HepG2 (cell line): ENCODE measurements around the gene PIEZO1. TPM values are rescaled to one million over a fixed set of nuclear protein-coding genes. Genes with fewer than 3 reads are reported as not detected.

Experiments
- AKAP8 ChIP-seq: sonication (generic); formaldehyde crosslinking; IDR thresholded peaks from 2 replicates; pipeline ENCODE4 v1.5.1; 2020; ENCODE audit warnings: mild to moderate bottlenecking, missing genetic modification reagents
- BATF2 ChIP-seq: sonication (generic); formaldehyde crosslinking; IDR thresholded peaks from 2 replicates; pipeline ENCODE4 v1.8.0; 2022; ENCODE audit warnings: mild to moderate bottlenecking, missing genetic modification reagents, moderate library complexity
- DRAP1 ChIP-seq: IDR thresholded peaks from 2 replicates; pipeline ENCODE4 v1.6.1; 2016; ENCODE audit warnings: missing genetic modification reagents, missing compliant biosample characterization
- E2F5 ChIP-seq: sonication (generic); formaldehyde crosslinking; conservative IDR thresholded peaks from 2 replicates; pipeline ENCODE4 v1.4.0; 2020; ENCODE audit warnings: missing genetic modification reagents
- NR1H2 ChIP-seq: sonication (generic); formaldehyde crosslinking; IDR thresholded peaks from 2 replicates; pipeline ENCODE4 v1.8.1; 2022; ENCODE audit warnings: low read depth, missing genetic modification reagents, borderline replicate concordance
- PLSCR1 ChIP-seq: sonication (generic); formaldehyde crosslinking; IDR thresholded peaks from 2 replicates; pipeline ENCODE4 v1.5.0; 2020; ENCODE audit warnings: missing genetic modification reagents, mild to moderate bottlenecking, borderline replicate concordance
- PRPF4 ChIP-seq: fragments of 200-400 bp; formaldehyde crosslinking; IDR thresholded peaks from 2 replicates; pipeline ENCODE4 v1.6.1; 2016; ENCODE audit warnings: low read length, low read depth; ENCODE audit not compliant: poor library complexity, severe bottlenecking
- RBM22 ChIP-seq: fragments of 200-400 bp; formaldehyde crosslinking; optimal IDR thresholded peaks from 2 replicates; pipeline ENCODE3; 2017; ENCODE audit warnings: mild to moderate bottlenecking, low read length, moderate library complexity
- RXRB ChIP-seq: IDR thresholded peaks from 2 replicates; pipeline ENCODE4 v1.6.1; 2016; ENCODE audit warnings: borderline replicate concordance, missing genetic modification reagents, missing compliant biosample characterization
- THAP8 ChIP-seq: sonication (generic); formaldehyde crosslinking; IDR thresholded peaks from 2 replicates; pipeline ENCODE4 v1.5.1; 2020; ENCODE audit warnings: missing genetic modification reagents, mild to moderate bottlenecking, borderline replicate concordance
- ZBTB34 ChIP-seq: sonication (generic); formaldehyde crosslinking; IDR thresholded peaks from 2 replicates; pipeline ENCODE4 v1.8.0; 2022; ENCODE audit warnings: mild to moderate bottlenecking, missing genetic modification reagents
- ZBTB49 ChIP-seq: sonication (generic); formaldehyde crosslinking; IDR thresholded peaks from 2 replicates; pipeline ENCODE4 v1.4.0; 2020; ENCODE audit warnings: missing genetic modification reagents, borderline replicate concordance
- ZNF274 ChIP-seq: sonication (generic); formaldehyde crosslinking; IDR thresholded peaks from 2 replicates; pipeline ENCODE4 v1.5.1; 2020; ENCODE audit warnings: mild to moderate bottlenecking, missing genetic modification reagents
- ZNF296 ChIP-seq: sonication (generic); formaldehyde crosslinking; conservative IDR thresholded peaks from 2 replicates; pipeline ENCODE4 v1.5.0; 2020; ENCODE audit warnings: mild to moderate bottlenecking, missing genetic modification reagents
- ZNF34 ChIP-seq: sonication (generic); formaldehyde crosslinking; IDR thresholded peaks from 2 replicates; pipeline ENCODE4 v1.4.0; 2020; ENCODE audit warnings: mild to moderate bottlenecking, missing genetic modification reagents, borderline replicate concordance
- ZNF510 ChIP-seq: sonication (generic); formaldehyde crosslinking; IDR thresholded peaks from 2 replicates; pipeline ENCODE4 v1.4.0; 2020; ENCODE audit warnings: low read depth, mild to moderate bottlenecking, missing genetic modification reagents
- ZNF564 ChIP-seq: sonication (generic); formaldehyde crosslinking; IDR thresholded peaks from 2 replicates; pipeline ENCODE4 v1.8.1; 2023; ENCODE audit warnings: mild to moderate bottlenecking, missing genetic modification reagents
- ZNF672 ChIP-seq: sonication (generic); formaldehyde crosslinking; IDR thresholded peaks from 2 replicates; pipeline ENCODE4 v1.8.1; 2022; ENCODE audit warnings: missing genetic modification reagents
- polyA plus RNA-seq, 8 experiments: library from polyadenylated mRNA; depleted of rRNA in 3 of 8; stranded (reverse) in 7 of 8; unstranded in 1 of 8; fragments of >200 nt; fragmentation: Illumina TruSeq in 4 of 8; extraction: Trizol in 4 of 8; gene quantifications; 2 replicates each; pipeline versions ENCODE4 v1.2.1 to v1.2.3, GENCODE V29; 2011 to 2016; ENCODE audit warnings: low read depth in 4 of 8, missing spikeins in 1 of 8, mixed read lengths in 1 of 8; ENCODE audit not compliant: insufficient read depth in 1 of 8
- total RNA-seq, 5 experiments: library from RNA; depleted of rRNA; stranded (reverse); fragments of >200 nt; fragmentation: Illumina TruSeq; extraction: Trizol; gene quantifications; 2 replicates each; pipeline ENCODE4 v1.2.3, GENCODE V29; 2016; ENCODE audit warnings: low read depth in 1 of 5

Gene PIEZO1
- total and polyA plus RNA-seq, 2 of the 13 experiments (the other 11 are each of a cell fraction or from before 2014, with no cell fraction given) = 67.9 to 85.0 TPM

GRCh38 chr16:88686439-88687253 lies 98.4 kb downstream of the PIEZO1 start, which contains the start of gene SNAI3 (continued):
- TF ChIP-seq BATF2 (CRISPR knock-in tag) = no peak
- no peak for TF ChIP-seq RXRB
- TF ChIP-seq ZNF296 (CRISPR knock-in tag) = no peak
- TF ChIP-seq ZBTB34 = no peak
- no peak for TF ChIP-seq RBM22
- peak; percentile 83; the same call in 1 of the 2 replicates for TF ChIP-seq AKAP8 (CRISPR knock-in tag)
- TF ChIP-seq ZNF564 = 0 out of 2 replicates have a peak, but pooled peaks have one; percentile 45
- TF ChIP-seq DRAP1 = no peak; the same call in 1 of the 2 replicates
- TF ChIP-seq PLSCR1 (CRISPR knock-in tag) = 0 out of 2 replicates have a peak, but pooled peaks have one; percentile 1
- peak; percentile 46; the same call in 1 of the 2 replicates for TF ChIP-seq E2F5
- TF ChIP-seq ZNF510 (CRISPR knock-in tag) = peak; percentile 91
- TF ChIP-seq THAP8 = peak; percentile 76; the same call in 1 of the 2 replicates
- TF ChIP-seq ZBTB49 (CRISPR knock-in tag) = 0 out of 2 replicates have a peak, but pooled peaks have one; percentile 51
- TF ChIP-seq ZNF34 (CRISPR knock-in tag) = peak; percentile 91; the same call in 1 of the 2 replicates
- TF ChIP-seq NR1H2 = no peak
- TF ChIP-seq PRPF4 = no peak
- no peak for TF ChIP-seq ZNF672 (CRISPR knock-in tag)
- TF ChIP-seq ZNF274 (CRISPR knock-in tag) = peak; percentile 84; the same call in 1 of the 2 replicates
